Small intestine (tissue), 7 donors: ENCODE data around the gene TCF7L2. TPM values are rescaled to one million over a fixed set of nuclear protein-coding genes. Genes with fewer than 3 reads are reported as not detected.

ENCODE experiments used
- DNase-seq, 2 donors: peaks; one replicate each; pipeline versions ENCODE4 v3.0.0 to v3.0.0-alpha.2; 2013
- FAIRE-seq: peaks from 2 replicates; lab custom pipeline; 2012; peaks lifted over from hg19 to GRCh38; lab: Jason Lieb, UNC
- H3K27ac ChIP-seq, 3 donors: one replicate each; pipeline ENCODE4 v1.5.1; 2013; ENCODE audit warnings: low read length in 2 of 3, mild to moderate bottlenecking in 2 of 3, control low read depth in 1 of 3, inconsistent platforms in 1 of 3, low read depth in 1 of 3, moderate library complexity in 1 of 3
- H3K27me3 ChIP-seq, 3 donors: one replicate each; pipeline ENCODE4 v1.6.1; 2013; ENCODE audit warnings: low read length in 3 of 3, inconsistent platforms in 1 of 3; ENCODE audit not compliant: control insufficient read depth in 3 of 3, insufficient read depth in 3 of 3
- H3K36me3 ChIP-seq, 3 donors: one replicate each; pipeline ENCODE4 v1.6.1; 2013; ENCODE audit warnings: low read length in 3 of 3, inconsistent platforms in 1 of 3, low read depth in 1 of 3, mild to moderate bottlenecking in 1 of 3, moderate library complexity in 1 of 3; ENCODE audit not compliant: control insufficient read depth in 3 of 3, insufficient read depth in 2 of 3
- H3K4me1 ChIP-seq, 3 donors: one replicate each; pipeline ENCODE4 v1.6.1; 2013; ENCODE audit warnings: low read length in 2 of 3, inconsistent platforms in 1 of 3, low read depth in 1 of 3, mild to moderate bottlenecking in 1 of 3, moderate library complexity in 1 of 3; ENCODE audit not compliant: control insufficient read depth in 3 of 3, insufficient read depth in 2 of 3
- H3K4me3 ChIP-seq, 3 donors: one replicate each; pipeline ENCODE4 v1.5.1; 2013; ENCODE audit warnings: low read length in 3 of 3, control low read depth in 1 of 3, inconsistent platforms in 1 of 3, low read depth in 1 of 3, mild to moderate bottlenecking in 1 of 3, moderate library complexity in 1 of 3
- H3K9me3 ChIP-seq, 2 donors: one replicate each; pipeline ENCODE4 v1.6.1; 2013; ENCODE audit warnings: low read depth in 1 of 2, low read length in 1 of 2; ENCODE audit not compliant: control insufficient read depth in 2 of 2, insufficient read depth in 1 of 2
- WGBS, 3 donors: extraction: QIAGEN DNeasy Blood & Tissue Kit; methylation state at CpG; one replicate each; pipeline ENCODE4 v1.1.7; 2013; 5-methylcytosine and 5-hydroxymethylcytosine counted together
- polyA plus RNA-seq, 4 donors: library from polyadenylated mRNA; stranded (reverse) in 3 of 4; unstranded in 1 of 4; fragments of 200-250 nt in 3 of 4; fragments of 120-200 nt in 1 of 4; gene quantifications; one replicate each; pipeline versions ENCODE4 v1.2.1 to v1.2.3, GENCODE V29; 2013
- donor health status: healthy with polysubstance abuse.
- donor health status: control.
- donor health status: control.
- donor health status: Bipolar disorder and iron deficiency.
- donor health status: healthy.

The TCF7L2 gene
- polyA plus RNA-seq, 4 donors = 13.2 to 50.3 (median 18.8) TPM

GRCh38 chr10:112973805-112974204, 23.8 kb downstream of the TCF7L2 start:
- Histone ChIP-seq H3K27ac (peak overlapping the region in 1 of 3 donors; percentile 28), H3K27me3 (no peaks in the 10 kb centered on the region), H3K4me3 (no peak overlapping the region), H3K4me1 (peaks cover 0 to 11% (median 0%) of the 10 kb centered on the region in 3 donors), H3K9me3 (no peaks in the 10 kb centered on the region), H3K36me3 (peaks cover 4 to 49% (median 10%) of the 10 kb centered on the region in 3 donors)
- 79 to 88% (median 80%) methylated on average over 5 of the region's 5 CpGs for WGBS, 3 donors
- DNase-seq (no peak), FAIRE-seq (no peak)

- Histone ChIP-seq H3K36me3 (peaks cover 6 to 37% (median 11%) of the 10 kb centered on the region in 3 donors), H3K4me3 (no peak overlapping the region), H3K4me1 (no peaks in the 10 kb centered on the region), H3K27ac (no peak overlapping the region), H3K9me3 (no peaks in the 10 kb centered on the region), H3K27me3 (no peaks in the 10 kb centered on the region)
- WGBS, 3 donors = 84 to 87% (median 86%) methylated on average over 12 of the region's 12 CpGs
- FAIRE-seq (no peak), DNase-seq (no peak)
Measured at GRCh38 chr10:112977426-112977898, 27.4 kb downstream of the TCF7L2 start.

- Histone ChIP-seq H3K27me3 (no peaks in the 10 kb centered on the region), H3K4me1 (peaks cover 0 to 6% (median 0%) of the 10 kb centered on the region in 3 donors), H3K4me3 (no peak overlapping the region), H3K36me3 (peaks cover 2 to 27% (median 9%) of the 10 kb centered on the region in 3 donors), H3K27ac (no peak overlapping the region), H3K9me3 (no peaks in the 10 kb centered on the region)
- FAIRE-seq (no peak), DNase-seq (no peak)
- 98 to 100% (median 99%) methylated on average over 2 of the region's 2 CpGs for WGBS, 3 donors
Measured at GRCh38 chr10:112979927-112980326, 29.9 kb downstream of the TCF7L2 start.

DNA sequence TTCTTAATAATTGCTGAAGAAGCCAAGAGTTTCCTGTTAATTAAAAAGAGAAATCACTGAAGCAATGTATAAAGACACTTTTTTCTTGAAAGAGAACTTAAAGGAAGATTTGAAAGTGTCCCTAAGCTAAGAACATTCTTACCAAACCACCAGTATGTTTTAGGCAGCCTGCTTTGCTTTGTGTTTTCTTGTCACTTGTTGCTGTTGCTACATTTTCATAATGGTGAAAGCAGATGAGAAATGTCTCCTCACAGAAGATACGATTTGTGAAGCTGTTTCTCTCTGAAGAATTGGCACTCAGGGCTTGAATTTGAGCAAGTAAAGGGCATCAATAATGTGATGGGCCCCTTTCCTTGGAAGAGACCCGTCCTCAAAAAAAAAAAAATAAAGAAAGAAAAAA, 30.9 kb downstream of the TCF7L2 start:
- FAIRE-seq (no peak), DNase-seq (no peak)
- Histone ChIP-seq H3K9me3 (no peaks in the 10 kb centered on the region), H3K27ac (no peak overlapping the region), H3K4me1 (peaks cover 0 to 13% (median 2%) of the 10 kb centered on the region in 3 donors), H3K36me3 (peaks cover 2 to 23% (median 7%) of the 10 kb centered on the region in 3 donors), H3K4me3 (no peak overlapping the region), H3K27me3 (no peaks in the 10 kb centered on the region)
- 72 to 82% (median 79%) methylated on average over 2 of the region's 2 CpGs for WGBS, 3 donors

DNA sequence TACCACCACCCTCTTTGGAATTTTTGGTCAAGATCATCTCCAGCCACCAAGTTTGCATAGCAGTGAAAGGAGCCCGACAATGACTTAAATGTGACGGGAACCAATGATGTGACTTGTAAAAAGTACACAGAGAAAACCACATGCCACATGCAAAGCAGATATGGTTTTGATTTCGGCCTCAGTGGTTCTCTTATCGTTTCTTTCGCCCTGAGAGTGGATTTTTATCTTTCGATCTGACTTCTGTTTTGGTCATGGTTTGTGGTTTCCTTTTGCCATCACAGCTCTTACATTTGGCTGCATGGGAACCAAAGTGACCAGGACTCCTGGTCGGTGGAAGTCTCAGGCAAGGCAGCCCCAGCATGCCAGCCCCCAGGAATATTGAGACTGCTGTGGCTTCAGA, 31.5 kb downstream of the TCF7L2 start:
- H3K27me3 ChIP-seq = no peaks in the 10 kb centered on the region
- no peak overlapping the region for H3K4me3 ChIP-seq
- peaks cover 0 to 16% (median 2%) of the 10 kb centered on the region in 3 donors for H3K4me1 ChIP-seq
- 67 to 84% (median 70%) methylated on average over 7 of the region's 7 CpGs for WGBS, 3 donors
- peaks cover 2 to 23% (median 6%) of the 10 kb centered on the region in 3 donors for H3K36me3 ChIP-seq
- FAIRE-seq (no peak), DNase-seq (no peak)
- H3K27ac ChIP-seq = no peak overlapping the region
- H3K9me3 ChIP-seq = no peaks in the 10 kb centered on the region

DNA sequence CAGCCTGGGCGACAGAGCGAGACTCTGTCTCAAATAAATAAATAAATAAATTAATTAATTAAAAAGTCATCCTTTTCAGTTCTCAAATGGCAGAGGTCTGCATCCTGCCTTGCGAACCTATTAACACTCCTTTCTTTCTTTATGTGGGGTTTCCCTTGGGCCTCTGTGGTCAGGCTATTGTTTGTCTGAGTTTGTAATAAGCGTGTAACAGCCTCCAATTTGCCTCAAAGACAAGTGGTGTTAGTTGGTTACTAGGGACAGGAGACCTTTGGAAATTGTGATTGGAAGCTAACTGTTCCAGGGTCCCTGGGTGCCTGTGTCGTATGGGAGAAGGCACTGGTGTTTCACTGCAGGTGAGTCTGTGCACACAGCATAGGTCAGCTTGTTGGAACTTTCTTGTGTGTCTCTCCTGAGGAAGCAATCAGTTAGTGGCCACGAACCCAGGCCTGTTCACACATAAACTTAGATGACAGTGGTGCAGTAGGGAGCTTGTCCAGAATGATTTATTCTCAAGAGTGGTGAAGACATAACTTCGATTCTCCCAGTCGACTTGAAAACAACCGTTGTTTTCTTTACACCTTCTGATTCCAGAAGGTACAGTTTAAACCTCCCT, 33.5 kb downstream of the TCF7L2 start:
- FAIRE-seq (no peak), DNase-seq (no peak)
- Histone ChIP-seq H3K36me3 (peaks cover 2 to 27% (median 8%) of the 10 kb centered on the region in 3 donors), H3K4me3 (no peak overlapping the region), H3K27ac (no peak overlapping the region), H3K27me3 (no peaks in the 10 kb centered on the region), H3K9me3 (no peaks in the 10 kb centered on the region), H3K4me1 (peaks cover 0 to 16% (median 2%) of the 10 kb centered on the region in 3 donors)
- 84 to 88% (median 86%) methylated on average over 9 of the region's 9 CpGs for WGBS, 3 donors

DNA sequence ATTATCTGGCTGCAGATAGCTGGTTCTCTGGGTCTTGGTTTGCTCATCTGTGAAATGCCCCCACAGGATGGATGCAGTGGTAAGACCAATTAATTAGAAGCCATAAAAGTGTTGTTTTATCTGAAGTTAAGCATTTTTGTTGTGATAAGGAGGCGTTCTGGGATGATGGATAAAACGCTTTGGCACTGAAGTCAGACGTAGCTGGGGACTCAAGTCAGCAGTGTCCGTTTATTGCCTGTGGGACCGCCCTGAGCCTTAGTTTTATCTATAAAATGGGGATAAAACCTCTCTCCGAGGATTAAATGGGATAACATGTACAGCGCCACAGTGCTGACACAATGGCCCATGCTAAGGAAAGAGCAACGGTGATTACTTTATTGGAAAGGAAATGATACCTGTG, 34.7 kb downstream of the TCF7L2 start:
- Histone ChIP-seq H3K27ac (no peak overlapping the region), H3K4me1 (peaks cover 0 to 16% (median 2%) of the 10 kb centered on the region in 3 donors), H3K36me3 (peaks cover 2 to 33% (median 8%) of the 10 kb centered on the region in 3 donors), H3K9me3 (no peaks in the 10 kb centered on the region), H3K4me3 (no peak overlapping the region), H3K27me3 (no peaks in the 10 kb centered on the region)
- DNase-seq (no peak), FAIRE-seq (no peak)
- WGBS, 3 donors = 53 to 68% (median 59%) methylated on average over 8 of the region's 8 CpGs

- no peak for DNase-seq
- 49 to 77% (median 66%) methylated on average over 7 of the region's 7 CpGs for WGBS, 3 donors
- Histone ChIP-seq H3K36me3 (peaks cover 0 to 42% (median 7%) of the 10 kb centered on the region in 3 donors), H3K27ac (no peak overlapping the region), H3K4me1 (peaks cover 0 to 16% (median 2%) of the 10 kb centered on the region in 3 donors), H3K27me3 (no peaks in the 10 kb centered on the region), H3K9me3 (no peaks in the 10 kb centered on the region), H3K4me3 (no peak overlapping the region)
- FAIRE-seq = no peak
Measured at GRCh38 chr10:112985690-112986543, 35.9 kb downstream of the TCF7L2 start.
